Chondrocyte (in vitro differentiated cells): ENCODE results near the gene MDN1. TPM values are rescaled to one million over a fixed set of nuclear protein-coding genes. Genes with fewer than 3 reads are reported as not detected.

Experiments
- DNase-seq: peaks from one replicate; pipeline ENCODE4 v3.0.0; 2021; ENCODE audit warnings: mixed read lengths, low spot score
- H3K27ac Mint-ChIP-seq: one replicate; pipeline ENCODE4 v1.8.0; 2021; ENCODE audit warnings: mild to moderate bottlenecking, moderate library complexity, mixed read lengths; ENCODE audit not compliant: unreplicated experiment
- H3K27me3 Mint-ChIP-seq: 2 replicates; pipeline ENCODE4 v1.8.0; 2021; ENCODE audit warnings: low read depth, mixed read lengths
- H3K36me3 Mint-ChIP-seq: 2 replicates; pipeline ENCODE4 v1.8.0; 2021; ENCODE audit warnings: low read depth, mixed read lengths
- H3K4me1 Mint-ChIP-seq: 2 replicates; pipeline ENCODE4 v1.8.0; 2021; ENCODE audit warnings: low read depth, mild to moderate bottlenecking, mixed read lengths
- H3K4me3 Mint-ChIP-seq: one replicate; pipeline ENCODE4 v1.8.0; 2021; ENCODE audit warnings: mild to moderate bottlenecking, moderate library complexity, mixed read lengths; ENCODE audit not compliant: unreplicated experiment
- H3K9me3 Mint-ChIP-seq: 2 replicates; pipeline ENCODE4 v1.8.0; 2021; ENCODE audit warnings: low read depth, mixed read lengths
- total RNA-seq: library from RNA; stranded (reverse); gene quantifications from 3 replicates; pipeline ENCODE4 v1.2.1, GENCODE V29; 2021
- TF ChIP-seq, protein P1 (sequence below): fragments of 200-600 bp; sonication (generic); IDR thresholded peaks from 2 replicates; pipeline ENCODE4 v1.5.0; 2021; ENCODE audit warnings: antibody characterized with exemption, mild to moderate bottlenecking, moderate library complexity

MDN1 gene
- total RNA-seq, 1 donor from 2014 or later, result 35.8 TPM

DNA sequence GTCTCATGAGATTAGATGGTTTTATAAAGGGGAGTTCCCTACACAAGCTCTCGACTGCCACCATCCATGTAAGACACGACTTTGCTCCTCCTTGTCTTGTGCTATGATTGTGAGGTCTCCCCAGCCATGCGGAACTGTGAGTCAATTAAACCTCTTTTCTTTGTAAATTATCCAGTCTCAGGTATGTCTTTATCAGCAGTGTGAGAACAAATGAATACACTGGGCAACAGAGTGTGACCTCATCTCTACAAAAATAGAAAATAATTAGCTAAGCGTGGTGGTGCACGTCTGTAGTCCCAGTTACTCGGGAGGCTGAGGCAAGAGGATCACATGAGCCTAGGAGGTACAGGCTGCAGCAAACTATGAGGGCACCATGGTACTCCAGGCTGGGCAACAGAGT is 51.3 kb downstream of the MDN1 start:
- H3K4me3 Mint-ChIP-seq, result no peak overlapping the region
- H3K9me3 Mint-ChIP-seq, result no peaks in the 10 kb centered on the region
- no peaks in the 10 kb centered on the region for H3K4me1 Mint-ChIP-seq
- no peak overlapping the region for H3K27ac Mint-ChIP-seq
- no peak for DNase-seq
- TF ChIP-seq, protein P1, sequence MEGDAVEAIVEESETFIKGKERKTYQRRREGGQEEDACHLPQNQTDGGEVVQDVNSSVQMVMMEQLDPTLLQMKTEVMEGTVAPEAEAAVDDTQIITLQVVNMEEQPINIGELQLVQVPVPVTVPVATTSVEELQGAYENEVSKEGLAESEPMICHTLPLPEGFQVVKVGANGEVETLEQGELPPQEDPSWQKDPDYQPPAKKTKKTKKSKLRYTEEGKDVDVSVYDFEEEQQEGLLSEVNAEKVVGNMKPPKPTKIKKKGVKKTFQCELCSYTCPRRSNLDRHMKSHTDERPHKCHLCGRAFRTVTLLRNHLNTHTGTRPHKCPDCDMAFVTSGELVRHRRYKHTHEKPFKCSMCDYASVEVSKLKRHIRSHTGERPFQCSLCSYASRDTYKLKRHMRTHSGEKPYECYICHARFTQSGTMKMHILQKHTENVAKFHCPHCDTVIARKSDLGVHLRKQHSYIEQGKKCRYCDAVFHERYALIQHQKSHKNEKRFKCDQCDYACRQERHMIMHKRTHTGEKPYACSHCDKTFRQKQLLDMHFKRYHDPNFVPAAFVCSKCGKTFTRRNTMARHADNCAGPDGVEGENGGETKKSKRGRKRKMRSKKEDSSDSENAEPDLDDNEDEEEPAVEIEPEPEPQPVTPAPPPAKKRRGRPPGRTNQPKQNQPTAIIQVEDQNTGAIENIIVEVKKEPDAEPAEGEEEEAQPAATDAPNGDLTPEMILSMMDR, result no peak
- no peaks in the 10 kb centered on the region for H3K27me3 Mint-ChIP-seq
- peaks cover 23% of the 10 kb centered on the region for H3K36me3 Mint-ChIP-seq

DNA sequence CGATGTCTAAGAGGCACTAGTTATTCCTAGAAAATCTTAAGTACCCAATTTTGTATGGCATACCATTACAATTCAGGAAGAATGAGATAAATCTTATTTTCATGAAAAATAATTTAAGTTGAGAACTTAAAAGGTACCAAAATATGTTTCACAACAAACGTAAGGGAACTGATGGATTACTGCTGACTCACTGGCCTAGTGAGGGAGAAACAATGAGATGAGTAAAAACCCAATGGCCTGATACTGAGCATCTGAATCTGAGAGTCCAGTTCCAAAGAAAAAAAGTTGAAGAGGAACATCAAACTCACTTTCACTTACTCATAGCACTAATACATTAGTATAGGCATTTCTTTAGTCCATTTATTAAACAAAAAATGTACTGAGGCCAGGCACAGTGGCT is 56.0 kb downstream of the MDN1 start:
- no peak overlapping the region for H3K27ac Mint-ChIP-seq
- no peak for DNase-seq

DNA sequence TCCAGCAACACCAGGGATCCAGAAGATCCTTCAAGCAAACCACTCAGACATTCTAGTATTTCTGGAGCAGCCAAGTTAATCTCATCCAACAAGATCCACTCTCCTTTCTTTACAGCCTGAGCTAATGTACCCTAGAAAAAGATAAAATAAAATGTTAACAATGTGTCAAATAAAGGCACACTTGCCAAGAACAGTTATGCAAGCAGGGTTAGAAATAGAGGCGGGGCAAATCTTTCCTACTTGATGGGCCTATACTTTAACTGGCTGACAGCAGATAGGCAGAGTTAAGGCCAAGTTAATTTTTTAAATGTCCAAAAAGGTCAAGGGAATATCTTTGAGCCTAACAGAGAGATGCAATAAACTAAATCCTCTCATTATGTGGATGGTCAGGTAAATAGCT is 60.8 kb downstream of the MDN1 start:
- no peaks in the 10 kb centered on the region for H3K27me3 Mint-ChIP-seq
- DNase-seq, result no peak
- TF ChIP-seq, protein P1, result no peak
- no peaks in the 10 kb centered on the region for H3K4me1 Mint-ChIP-seq
- H3K9me3 Mint-ChIP-seq, result no peaks in the 10 kb centered on the region
- H3K4me3 Mint-ChIP-seq, result no peak overlapping the region
- H3K36me3 Mint-ChIP-seq, result peaks cover 26% of the 10 kb centered on the region
- no peak overlapping the region for H3K27ac Mint-ChIP-seq

More for the DNA sequence above, 56.0 kb downstream of the MDN1 start:
- Mint-ChIP-seq H3K4me1 (no peaks in the 10 kb centered on the region), H3K4me3 (no peak overlapping the region), H3K9me3 (no peaks in the 10 kb centered on the region), H3K36me3 (peaks cover 21% of the 10 kb centered on the region), H3K27me3 (no peaks in the 10 kb centered on the region)
- TF ChIP-seq, protein P1, result no peak

DNA sequence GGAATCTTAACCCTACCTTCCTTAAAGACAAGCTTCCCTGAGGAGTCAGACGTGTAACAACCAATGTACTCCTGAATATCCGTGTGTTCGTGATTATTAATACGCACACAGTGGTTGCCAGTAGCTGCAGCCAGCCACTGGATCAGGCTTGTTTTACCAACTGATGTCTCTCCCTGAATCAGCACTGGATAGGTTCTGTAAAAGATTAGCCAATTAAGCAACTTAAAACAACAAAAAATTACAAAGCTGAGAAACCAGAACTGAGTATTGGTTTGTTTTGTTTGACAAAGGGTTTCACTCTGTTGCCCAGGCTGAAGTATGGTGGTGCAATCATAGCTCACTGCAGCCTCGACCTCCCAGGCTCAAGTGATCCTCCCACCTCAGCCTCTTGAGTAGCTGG is 69.3 kb downstream of the MDN1 start:
- no peak for DNase-seq
- H3K36me3 Mint-ChIP-seq, result peaks cover 26% of the 10 kb centered on the region
- TF ChIP-seq, protein P1, result no peak
- H3K27me3 Mint-ChIP-seq, result no peaks in the 10 kb centered on the region
- H3K4me3 Mint-ChIP-seq, result no peak overlapping the region
- H3K4me1 Mint-ChIP-seq, result no peaks in the 10 kb centered on the region
- no peaks in the 10 kb centered on the region for H3K9me3 Mint-ChIP-seq
- no peak overlapping the region for H3K27ac Mint-ChIP-seq

DNA sequence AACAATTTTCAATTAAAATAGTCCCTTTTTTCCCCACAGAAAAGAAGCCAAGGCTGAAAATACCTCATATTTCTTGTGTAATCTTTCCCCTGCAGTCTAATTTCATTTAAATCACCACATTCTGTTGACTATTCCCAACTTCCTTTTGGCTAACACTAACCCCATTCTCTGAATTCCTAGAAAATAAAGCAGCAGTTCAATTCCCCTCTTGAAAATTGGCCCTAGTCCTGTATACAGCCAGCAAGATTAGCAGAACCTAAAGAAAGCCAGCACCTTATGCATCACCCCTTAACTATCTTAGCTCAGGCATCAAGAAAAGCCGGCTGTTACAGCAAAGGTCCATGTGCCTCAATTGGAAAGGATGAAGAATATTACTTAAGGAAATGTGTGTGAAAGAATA is 69.7 kb downstream of the MDN1 start:
- TF ChIP-seq, protein P1, result no peak
- Mint-ChIP-seq H3K27me3 (no peaks in the 10 kb centered on the region), H3K36me3 (peaks cover 28% of the 10 kb centered on the region), H3K4me3 (no peak overlapping the region), H3K4me1 (no peaks in the 10 kb centered on the region), H3K9me3 (no peaks in the 10 kb centered on the region), H3K27ac (no peak overlapping the region)
- DNase-seq, result no peak
